VCaP (cell line): ENCODE data around the gene POLR3G.
A peak's percentile ranks its signal among the peaks of the same experiment; 100 is the strongest.

Source experiments
- H3K27ac ChIP-seq: fragments of 450-650 bp; 2 replicates; pipeline ENCODE4 v1.5.1; 2017
- TF ChIP-seq, protein P1 (sequence below): fragments of 450-650 bp; conservative IDR thresholded peaks from 2 replicates; pipeline ENCODE4 v1.5.1; 2017; ENCODE audit warnings: mild to moderate bottlenecking, moderate library complexity

The POLR3G gene

DNA sequence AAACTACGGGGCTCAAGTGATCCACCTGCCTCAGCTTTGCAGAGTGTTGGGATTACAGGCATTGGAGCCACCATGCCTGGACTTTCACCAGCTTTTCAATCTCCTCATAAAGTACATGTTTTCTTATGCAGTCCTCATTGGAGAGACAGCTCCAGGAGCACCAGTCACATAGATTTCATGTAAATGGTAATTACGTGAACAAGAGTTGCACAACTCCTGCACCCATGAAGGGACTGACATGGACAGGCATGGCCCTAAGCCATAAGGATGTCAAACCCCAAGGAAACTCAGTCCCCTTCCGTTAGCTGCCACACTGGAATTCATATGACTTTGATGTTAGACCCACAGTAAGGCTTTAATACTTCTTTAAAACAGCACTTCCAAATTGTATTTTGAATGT is 76.3 kb downstream of the POLR3G start:
- TF ChIP-seq, protein P1, sequence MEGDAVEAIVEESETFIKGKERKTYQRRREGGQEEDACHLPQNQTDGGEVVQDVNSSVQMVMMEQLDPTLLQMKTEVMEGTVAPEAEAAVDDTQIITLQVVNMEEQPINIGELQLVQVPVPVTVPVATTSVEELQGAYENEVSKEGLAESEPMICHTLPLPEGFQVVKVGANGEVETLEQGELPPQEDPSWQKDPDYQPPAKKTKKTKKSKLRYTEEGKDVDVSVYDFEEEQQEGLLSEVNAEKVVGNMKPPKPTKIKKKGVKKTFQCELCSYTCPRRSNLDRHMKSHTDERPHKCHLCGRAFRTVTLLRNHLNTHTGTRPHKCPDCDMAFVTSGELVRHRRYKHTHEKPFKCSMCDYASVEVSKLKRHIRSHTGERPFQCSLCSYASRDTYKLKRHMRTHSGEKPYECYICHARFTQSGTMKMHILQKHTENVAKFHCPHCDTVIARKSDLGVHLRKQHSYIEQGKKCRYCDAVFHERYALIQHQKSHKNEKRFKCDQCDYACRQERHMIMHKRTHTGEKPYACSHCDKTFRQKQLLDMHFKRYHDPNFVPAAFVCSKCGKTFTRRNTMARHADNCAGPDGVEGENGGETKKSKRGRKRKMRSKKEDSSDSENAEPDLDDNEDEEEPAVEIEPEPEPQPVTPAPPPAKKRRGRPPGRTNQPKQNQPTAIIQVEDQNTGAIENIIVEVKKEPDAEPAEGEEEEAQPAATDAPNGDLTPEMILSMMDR = no peak
- no peak overlapping the region for H3K27ac ChIP-seq

DNA sequence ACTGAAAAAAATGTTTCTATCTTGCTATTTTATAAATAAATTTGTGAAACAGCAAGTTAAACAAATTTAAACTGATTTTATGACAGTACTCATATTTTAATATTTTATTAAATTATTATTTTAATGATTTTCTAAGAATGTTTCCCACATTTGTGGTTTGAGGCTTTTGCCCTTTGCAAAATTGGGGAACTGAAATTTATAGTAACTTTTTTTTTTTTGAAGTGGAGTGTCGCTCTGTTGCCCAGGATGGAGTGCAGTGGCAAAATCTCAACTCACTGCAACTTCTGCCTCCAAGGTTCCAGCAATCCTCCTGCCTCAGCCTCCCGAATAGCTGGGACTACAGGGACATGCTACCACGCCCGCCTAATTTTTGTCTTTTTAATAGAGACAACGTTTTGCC is 76.7 kb downstream of the POLR3G start:
- TF ChIP-seq, protein P1 = no peak
- no peak overlapping the region for H3K27ac ChIP-seq

DNA sequence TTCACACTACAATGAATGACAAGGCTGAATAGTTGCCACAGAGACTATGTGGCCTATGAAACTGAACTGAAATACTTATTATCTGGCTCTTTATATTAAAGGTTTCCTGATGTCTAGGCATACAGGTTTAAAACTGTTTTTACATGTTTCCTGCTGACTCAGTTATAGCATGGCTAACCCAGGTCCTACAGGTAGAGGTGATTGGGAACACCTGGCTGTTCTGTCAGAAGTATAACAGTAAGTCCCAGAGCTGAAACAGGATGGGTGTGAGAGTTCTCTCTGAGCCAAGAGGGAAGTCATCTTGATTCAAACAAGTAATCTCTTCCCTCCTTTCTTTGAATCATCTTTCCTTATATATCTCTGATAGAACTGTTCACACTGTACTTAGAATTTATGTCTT is 79.0 kb downstream of the POLR3G start:
- TF ChIP-seq, protein P1 = no peak
- H3K27ac ChIP-seq = no peak overlapping the region

DNA sequence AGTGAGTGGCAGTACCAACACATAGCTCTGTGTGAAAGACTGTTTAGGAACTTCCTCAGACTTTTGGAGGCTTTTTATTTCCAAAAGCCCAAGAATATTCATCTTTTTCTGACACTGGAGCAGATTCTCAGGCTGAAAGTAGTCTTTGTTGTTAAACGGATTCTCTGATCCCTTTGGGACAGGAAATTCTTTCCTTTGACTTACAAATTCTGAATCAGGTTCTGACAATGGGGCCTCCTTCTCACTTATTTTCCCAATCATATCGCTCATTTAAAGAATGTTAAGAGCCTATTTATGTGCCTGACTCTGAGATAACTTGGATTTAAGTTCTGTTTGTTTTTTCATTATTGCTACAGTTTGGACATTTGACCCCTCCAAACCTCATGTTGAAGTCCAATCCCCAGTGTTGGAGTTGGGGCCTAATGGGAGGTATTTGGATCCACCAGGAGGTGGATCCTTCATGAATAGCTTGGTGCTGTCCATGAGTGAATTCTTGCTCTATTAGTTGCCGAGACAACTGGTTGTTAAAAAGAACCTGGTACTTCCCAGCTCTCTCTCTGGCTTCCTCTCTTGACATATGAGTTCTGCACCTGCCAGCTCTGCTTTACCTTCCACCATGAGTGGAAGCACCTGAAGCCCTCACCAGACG is 79.8 kb downstream of the POLR3G start:
- no peak overlapping the region for H3K27ac ChIP-seq
- TF ChIP-seq, protein P1 = no peak

DNA sequence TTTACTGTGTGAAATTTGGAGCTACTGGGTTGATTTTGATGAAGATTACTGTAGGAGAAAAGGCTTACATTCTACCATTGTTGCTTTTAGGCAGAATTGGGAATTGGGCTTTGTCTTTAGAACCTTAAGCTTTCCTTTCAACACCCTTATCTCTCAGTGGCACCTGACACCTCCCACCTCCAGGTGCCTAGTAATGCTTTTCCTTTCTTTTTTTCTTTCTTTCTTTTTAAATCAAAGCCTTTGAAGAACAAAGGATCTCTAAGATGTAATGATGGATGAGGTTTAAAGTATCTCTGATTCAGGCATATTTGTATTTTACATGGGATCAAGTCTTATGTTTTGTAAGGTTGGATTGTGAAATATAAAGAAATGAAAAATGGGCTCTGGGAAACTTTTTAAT is 81.0 kb downstream of the POLR3G start:
- TF ChIP-seq, protein P1 = no peak
- no peak overlapping the region for H3K27ac ChIP-seq

DNA sequence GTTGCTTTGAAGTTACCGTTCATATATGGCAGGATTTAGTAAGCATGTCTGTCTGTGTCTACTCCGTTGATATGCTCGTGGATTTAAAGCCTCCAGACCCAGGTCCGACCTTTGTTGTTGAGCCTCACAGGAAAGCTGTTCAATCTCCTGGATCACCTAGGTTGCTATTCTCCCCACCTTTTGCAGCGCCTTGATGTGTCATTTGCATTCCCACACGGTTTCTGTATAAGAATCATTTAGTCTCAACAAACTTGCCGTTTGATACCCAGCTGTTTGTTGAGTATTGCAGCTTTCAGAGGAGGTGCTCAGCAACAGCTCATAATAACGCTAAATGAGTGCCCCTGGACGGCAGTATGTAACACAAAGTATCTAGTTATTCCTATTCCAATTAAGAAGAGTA is 82.7 kb downstream of the POLR3G start:
- no peak overlapping the region; the same call in 1 of the 2 replicates for H3K27ac ChIP-seq
- TF ChIP-seq, protein P1 = no peak

DNA sequence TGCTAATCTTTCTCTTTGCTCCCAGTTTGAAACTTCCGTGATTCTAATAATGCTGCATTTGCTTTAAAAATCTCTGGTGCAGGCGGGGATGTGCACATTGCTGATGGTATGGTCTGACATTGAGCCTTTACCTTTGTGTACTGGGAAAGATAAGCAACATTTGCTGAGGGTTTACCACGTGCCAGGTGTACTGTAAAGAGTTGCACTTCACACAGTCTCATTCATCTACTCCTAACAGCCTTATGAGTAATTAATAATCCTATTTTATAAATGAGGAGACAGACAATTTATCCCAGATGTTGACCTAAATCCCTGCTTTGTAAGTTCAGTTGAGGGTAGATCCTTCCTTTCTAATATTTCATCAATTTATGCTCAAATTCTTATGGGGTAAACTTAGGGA is 83.2 kb downstream of the POLR3G start:
- TF ChIP-seq, protein P1 = no peak
- peak overlapping the region; percentile 67 for H3K27ac ChIP-seq
